Endothelial cell (in vitro differentiated cells): ENCODE measurements around the gene LSR. TPM values are rescaled to one million over a fixed set of nuclear protein-coding genes. Genes with fewer than 3 reads are reported as not detected.

Source experiments
- DNase-seq: peaks from one replicate; pipeline ENCODE4 v3.0.0; 2021; ENCODE audit warnings: low spot score
- H3K27ac Mint-ChIP-seq: one replicate; pipeline ENCODE4 v1.8.0; 2021; ENCODE audit warnings: mixed read lengths, inconsistent platforms; ENCODE audit not compliant: unreplicated experiment
- H3K27me3 Mint-ChIP-seq: one replicate; pipeline ENCODE4 v1.8.0; 2021; ENCODE audit warnings: mild to moderate bottlenecking, moderate library complexity, mixed read lengths, inconsistent platforms; ENCODE audit not compliant: unreplicated experiment
- H3K36me3 Mint-ChIP-seq: one replicate; pipeline ENCODE4 v1.8.0; 2021; ENCODE audit warnings: mild to moderate bottlenecking, low read depth, mixed read lengths, inconsistent platforms; ENCODE audit not compliant: unreplicated experiment
- H3K4me1 Mint-ChIP-seq: one replicate; pipeline ENCODE4 v1.8.0; 2021; ENCODE audit warnings: mild to moderate bottlenecking, mixed read lengths, inconsistent platforms; ENCODE audit not compliant: unreplicated experiment
- H3K4me3 Mint-ChIP-seq: one replicate; pipeline ENCODE4 v1.8.0; 2021; ENCODE audit warnings: mild to moderate bottlenecking, mixed read lengths, inconsistent platforms; ENCODE audit not compliant: unreplicated experiment
- H3K9me3 Mint-ChIP-seq: one replicate; pipeline ENCODE4 v1.8.0; 2021; ENCODE audit warnings: mixed read lengths, inconsistent platforms; ENCODE audit not compliant: unreplicated experiment
- CTCF ChIP-seq: fragments of 200-600 bp; sonication (generic); IDR thresholded peaks from one replicate; pipeline ENCODE4 v1.5.0; 2021; ENCODE audit warnings: antibody characterized with exemption; ENCODE audit not compliant: unreplicated experiment
- total RNA-seq: library from RNA; stranded (reverse); fragmentation: NEBNext Ultra II Directional; extraction: Animal tissue kit (Norgen Biotek cat#: 25700); gene quantifications from one replicate; pipeline ENCODE4 v1.2.1, GENCODE V29; 2021; ENCODE audit not compliant: unreplicated experiment

Gene LSR
- total RNA-seq, 1 donor from 2014 or later: 35.9 TPM

DNA sequence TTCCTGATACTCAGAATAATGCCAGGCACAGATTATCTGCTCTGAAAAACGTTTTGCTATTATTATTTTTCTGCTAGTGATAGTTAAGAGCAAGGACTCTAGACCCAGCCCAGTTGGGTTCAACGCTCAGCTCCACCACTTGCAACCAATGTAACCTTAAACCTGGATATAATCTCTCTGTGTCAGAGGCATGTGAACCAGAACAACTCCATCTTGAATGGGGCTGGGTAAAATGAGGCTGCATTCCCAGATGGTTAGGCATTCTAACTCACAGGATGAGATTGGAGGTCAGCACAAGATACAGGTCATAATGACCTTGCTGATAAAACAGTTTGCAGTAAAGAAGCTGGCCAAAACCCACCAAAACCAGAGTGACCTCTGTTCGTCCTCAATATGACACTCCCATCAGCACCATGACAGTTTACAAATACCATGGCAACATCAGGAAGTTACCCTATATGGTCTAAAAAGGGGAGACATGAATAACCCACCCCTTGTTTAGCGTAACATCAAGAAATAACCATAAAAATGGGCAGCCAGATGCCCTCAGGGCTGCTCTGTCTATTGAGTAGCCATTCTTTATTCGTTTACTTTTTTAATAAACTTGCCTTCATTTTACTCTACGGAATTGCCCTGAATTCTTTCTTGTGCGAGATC, 33.9 kb upstream of the LSR start:
- Mint-ChIP-seq H3K27me3 (peaks cover 6% of the 10 kb centered on the region), H3K4me3 (no peak overlapping the region), H3K9me3 (peaks cover 5% of the 10 kb centered on the region), H3K36me3 (no peaks in the 10 kb centered on the region), H3K27ac (no peak overlapping the region), H3K4me1 (no peaks in the 10 kb centered on the region)
- DNase-seq: no peak
- TF ChIP-seq CTCF: no peak

GRCh38 chr19:35216016-35216832, 32.6 kb upstream of the LSR start:
- H3K9me3 Mint-ChIP-seq: peaks cover 5% of the 10 kb centered on the region
- H3K36me3 Mint-ChIP-seq: no peaks in the 10 kb centered on the region
- no peak overlapping the region for H3K4me3 Mint-ChIP-seq
- H3K27me3 Mint-ChIP-seq: peaks cover 6% of the 10 kb centered on the region
- H3K4me1 Mint-ChIP-seq: no peaks in the 10 kb centered on the region
- DNase-seq: no peak
- no peak overlapping the region for H3K27ac Mint-ChIP-seq
- no peak for TF ChIP-seq CTCF

DNA sequence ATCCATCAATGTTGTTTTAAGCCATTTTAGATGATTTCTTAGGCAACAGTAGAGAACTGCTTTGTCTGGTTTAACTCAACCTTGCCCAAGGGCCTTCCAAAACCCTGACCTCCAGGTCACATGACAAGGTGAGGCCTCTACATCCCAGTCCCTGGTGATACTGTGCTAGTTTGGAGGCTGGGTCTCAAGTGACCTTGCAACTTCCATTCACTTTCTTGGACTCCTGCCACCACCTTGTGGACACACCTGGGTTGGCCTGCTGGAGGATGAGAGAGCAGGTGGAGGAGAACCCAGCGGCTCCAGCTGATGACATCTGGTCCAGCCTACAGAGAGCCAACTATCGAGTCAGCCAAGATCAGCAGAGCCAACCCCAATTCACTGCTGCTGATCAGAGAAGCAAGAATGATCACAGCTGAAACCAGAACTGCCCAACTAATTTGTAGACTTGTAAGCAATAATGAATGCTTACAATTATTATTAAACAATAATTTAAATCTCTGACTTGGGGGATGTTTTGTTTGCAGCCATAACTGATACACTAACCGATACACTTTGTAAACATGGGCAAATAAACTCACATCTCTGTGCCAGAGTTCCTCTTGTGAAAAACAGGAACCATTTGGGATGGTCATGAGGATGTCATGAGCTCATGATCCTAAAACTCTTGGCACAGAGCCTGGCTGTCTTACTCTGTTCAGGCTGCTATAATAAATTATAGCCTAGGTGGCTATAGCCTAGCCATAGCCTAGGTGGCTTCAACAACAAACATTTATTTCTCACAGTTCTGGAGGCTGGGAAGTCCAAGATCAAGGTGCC, 31.8 kb upstream of the LSR start:
- Mint-ChIP-seq H3K4me1 (no peaks in the 10 kb centered on the region), H3K36me3 (no peaks in the 10 kb centered on the region)
- no peak for DNase-seq

GRCh38 chr19:35217649-35217990, 31.2 kb upstream of the LSR start:
- Mint-ChIP-seq H3K9me3 (peaks cover 5% of the 10 kb centered on the region), H3K27ac (no peak overlapping the region), H3K4me3 (no peak overlapping the region), H3K4me1 (no peaks in the 10 kb centered on the region), H3K27me3 (peaks cover 9% of the 10 kb centered on the region), H3K36me3 (no peaks in the 10 kb centered on the region)
- TF ChIP-seq CTCF: no peak
- DNase-seq: no peak

More for the DNA sequence above, 31.8 kb upstream of the LSR start:
- H3K27ac Mint-ChIP-seq: no peak overlapping the region
- H3K9me3 Mint-ChIP-seq: peaks cover 5% of the 10 kb centered on the region
- TF ChIP-seq CTCF: no peak
- peaks cover 5% of the 10 kb centered on the region for H3K27me3 Mint-ChIP-seq
- no peak overlapping the region for H3K4me3 Mint-ChIP-seq
